Vagina (tissue), 2 donors: ENCODE data around the gene TTC3. TPM values are rescaled to one million over a fixed set of nuclear protein-coding genes. Genes with fewer than 3 reads are reported as not detected.

Source experiments
- DNase-seq, 2 donors: peaks; one replicate each; pipeline ENCODE4 v3.0.0-alpha.2; 2017; ENCODE audit errors: extremely low spot score in 2 of 2
- H3K27ac ChIP-seq: fragments of 200-600 bp; sonication (generic); one replicate; pipeline ENCODE4 v1.5.1; 2019
- H3K27me3 ChIP-seq: fragments of 200-600 bp; sonication (generic); one replicate; pipeline ENCODE4 v1.5.1; 2019
- H3K36me3 ChIP-seq, 2 donors: fragments of 200-600 bp; sonication (generic); one replicate each; pipeline ENCODE4 v1.5.1; 2017 to 2019
- H3K4me1 ChIP-seq: fragments of 200-600 bp; sonication (generic); one replicate; pipeline ENCODE4 v1.5.1; 2019
- H3K4me3 ChIP-seq, 2 donors: fragments of 200-600 bp; sonication (generic); 1 replicate in 1 of 2; 2 replicates in 1 of 2; pipeline ENCODE4 v1.5.1; 2016 to 2019
- H3K9me3 ChIP-seq: fragments of 200-600 bp; sonication (generic); one replicate; pipeline ENCODE4 v1.5.1; 2019
- POLR2A ChIP-seq, 2 donors: fragments of 450-650 bp; IDR thresholded peaks; one replicate each; pipeline ENCODE4 v1.6.1; 2017; ENCODE audit warnings: antibody characterized with exemption in 2 of 2, mild to moderate bottlenecking in 2 of 2, moderate library complexity in 2 of 2
- POLR2AphosphoS5 ChIP-seq, 2 donors: sonication (generic); formaldehyde crosslinking; IDR thresholded peaks; one replicate each; pipeline ENCODE4 v1.9.0; 2017; ENCODE audit warnings: antibody characterized with exemption in 2 of 2, mild to moderate bottlenecking in 2 of 2, low read depth in 1 of 2; ENCODE audit not compliant: insufficient read depth in 1 of 2
- intact Hi-C: fragments of 100-400 bp; cut with DNase I; formaldehyde crosslinking; loops from one replicate; pipeline ENCODE4 v1.15.1; 2023
- total RNA-seq: library from RNA; depleted of rRNA; stranded (reverse); fragments of >200 nt; gene quantifications from one replicate; pipeline ENCODE4 v1.2.3, GENCODE V29; 2016
- TF ChIP-seq, protein P1 (sequence below), 3 experiments: fragments of 450-650 bp in 2 of 3; fragments of 200-600 bp in 1 of 3; sonication (generic) in 1 of 3; IDR thresholded peaks; one replicate each; pipeline ENCODE4 v1.5.1; 2017 to 2019; ENCODE audit warnings: antibody characterized with exemption in 3 of 3, mild to moderate bottlenecking in 2 of 3, moderate library complexity in 2 of 3

The TTC3 gene
- total RNA-seq, 1 donor from 2014 or later = 98.0 TPM

DNA sequence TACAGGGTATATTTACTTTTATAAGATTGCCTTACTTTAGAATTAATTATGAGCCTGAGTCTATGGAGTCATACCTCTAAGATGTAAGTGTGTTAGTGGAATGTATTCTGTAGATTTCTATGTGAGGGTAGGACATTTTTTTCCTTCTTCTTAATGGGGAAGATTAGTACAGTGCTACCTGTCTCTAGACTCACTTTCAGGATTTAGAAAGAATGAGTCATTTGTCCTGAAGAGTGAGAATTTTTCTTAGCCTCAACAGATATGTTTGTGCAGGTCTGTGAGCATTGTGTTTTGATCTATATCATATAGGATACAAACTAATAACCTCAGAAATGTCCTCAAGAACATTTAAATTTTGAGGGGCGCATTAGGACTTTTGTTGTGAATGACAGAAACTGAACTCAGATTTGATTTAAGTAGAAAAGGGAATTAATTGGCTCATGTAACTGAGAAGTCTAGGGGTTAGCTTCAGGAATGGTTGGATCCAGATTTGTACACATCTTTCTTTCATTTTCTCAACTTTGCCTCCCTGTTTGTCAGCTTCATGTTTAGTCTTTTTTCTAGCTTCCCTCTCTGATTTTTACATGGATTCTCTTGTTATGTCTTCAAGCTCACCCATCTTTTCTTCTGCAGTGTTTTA, 45.3 kb downstream of the TTC3 start:
- Histone ChIP-seq H3K27me3 (no peaks in the 10 kb centered on the region), H3K4me3 (no peak overlapping the region), H3K4me1 (no peaks in the 10 kb centered on the region), H3K36me3 (no peaks in the 10 kb centered on the region), H3K27ac (no peak overlapping the region), H3K9me3 (no peaks in the 10 kb centered on the region)
- TF ChIP-seq POLR2AphosphoS5 (IDR thresholded peaks at IDR 0.05; ENCODE audit: insufficient read depth in 1 of 2, low read depth in 1 of 2) (no peak), POLR2A (IDR thresholded peaks at IDR 0.05) (no peak)
- TF ChIP-seq, protein P1, sequence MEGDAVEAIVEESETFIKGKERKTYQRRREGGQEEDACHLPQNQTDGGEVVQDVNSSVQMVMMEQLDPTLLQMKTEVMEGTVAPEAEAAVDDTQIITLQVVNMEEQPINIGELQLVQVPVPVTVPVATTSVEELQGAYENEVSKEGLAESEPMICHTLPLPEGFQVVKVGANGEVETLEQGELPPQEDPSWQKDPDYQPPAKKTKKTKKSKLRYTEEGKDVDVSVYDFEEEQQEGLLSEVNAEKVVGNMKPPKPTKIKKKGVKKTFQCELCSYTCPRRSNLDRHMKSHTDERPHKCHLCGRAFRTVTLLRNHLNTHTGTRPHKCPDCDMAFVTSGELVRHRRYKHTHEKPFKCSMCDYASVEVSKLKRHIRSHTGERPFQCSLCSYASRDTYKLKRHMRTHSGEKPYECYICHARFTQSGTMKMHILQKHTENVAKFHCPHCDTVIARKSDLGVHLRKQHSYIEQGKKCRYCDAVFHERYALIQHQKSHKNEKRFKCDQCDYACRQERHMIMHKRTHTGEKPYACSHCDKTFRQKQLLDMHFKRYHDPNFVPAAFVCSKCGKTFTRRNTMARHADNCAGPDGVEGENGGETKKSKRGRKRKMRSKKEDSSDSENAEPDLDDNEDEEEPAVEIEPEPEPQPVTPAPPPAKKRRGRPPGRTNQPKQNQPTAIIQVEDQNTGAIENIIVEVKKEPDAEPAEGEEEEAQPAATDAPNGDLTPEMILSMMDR (IDR thresholded peaks at IDR 0.05) = no peak
- intact Hi-C loops = no loop called here
- DNase-seq = no peak

DNA sequence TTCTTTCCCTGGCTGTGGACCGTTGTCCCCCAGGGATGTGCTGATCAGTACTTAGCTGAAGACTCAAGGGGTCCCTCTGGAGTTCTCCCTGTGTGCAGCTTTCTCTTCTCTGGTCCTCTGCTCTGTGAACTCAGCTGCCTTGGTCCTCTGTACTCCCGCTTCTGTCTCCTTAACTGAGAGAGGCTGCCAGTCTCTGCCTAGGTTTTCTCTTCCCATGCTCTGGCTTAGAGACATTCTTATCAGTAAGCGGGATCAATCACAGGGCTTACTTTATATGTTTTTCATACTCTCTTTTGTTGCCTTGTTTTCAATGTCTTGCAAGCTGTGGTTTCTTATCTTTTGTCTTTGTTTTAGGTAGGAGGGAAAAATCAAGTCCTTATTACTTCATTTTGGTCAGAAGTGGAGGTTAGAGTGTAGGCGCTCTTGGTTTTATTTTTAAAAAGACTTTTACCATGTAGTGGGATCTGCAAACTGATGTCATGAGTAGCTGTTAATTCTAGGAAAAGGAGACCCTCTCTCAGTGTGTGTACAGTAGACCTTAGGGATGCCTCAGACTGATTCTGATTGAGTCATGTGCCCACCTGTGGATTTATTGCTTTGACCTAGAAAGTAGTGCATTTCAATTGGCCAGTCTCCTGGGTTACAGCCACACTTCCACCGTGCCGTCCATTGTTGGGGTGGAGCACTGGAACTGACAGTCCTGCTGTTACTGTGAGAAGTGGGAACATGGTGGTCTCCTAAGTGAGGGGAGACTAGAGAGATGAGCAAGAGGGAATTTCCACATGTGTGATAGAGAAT, 46.6 kb downstream of the TTC3 start:
- Histone ChIP-seq H3K4me1 (no peaks in the 10 kb centered on the region), H3K4me3 (no peak overlapping the region), H3K36me3 (no peaks in the 10 kb centered on the region), H3K27me3 (no peaks in the 10 kb centered on the region), H3K27ac (no peak overlapping the region), H3K9me3 (no peaks in the 10 kb centered on the region)
- TF ChIP-seq POLR2A (IDR thresholded peaks at IDR 0.05) (no peak), POLR2AphosphoS5 (IDR thresholded peaks at IDR 0.05; ENCODE audit: insufficient read depth in 1 of 2, low read depth in 1 of 2) (no peak)
- TF ChIP-seq, protein P1 (IDR thresholded peaks at IDR 0.05) = no peak
- DNase-seq = no peak
- intact Hi-C loops = no loop called here

DNA sequence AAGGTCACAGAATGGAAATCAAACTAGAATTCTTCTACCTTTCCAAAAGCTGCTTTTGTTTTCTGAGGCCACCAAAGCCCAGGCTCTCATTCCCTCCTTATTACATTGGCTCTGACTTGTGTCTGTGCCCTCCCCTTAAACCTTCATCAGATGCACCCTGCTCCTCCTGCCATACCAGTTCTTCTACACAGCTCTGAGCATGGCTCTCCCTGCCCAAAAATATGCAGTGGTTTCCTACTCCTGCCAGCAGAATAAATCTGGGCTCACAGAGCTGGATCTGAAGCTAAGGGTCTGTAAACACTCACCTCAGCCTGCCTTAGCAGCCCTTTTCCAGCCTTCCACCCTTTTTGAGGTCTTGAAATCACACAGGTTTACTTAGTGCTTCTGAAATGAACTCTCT, 55.0 kb downstream of the TTC3 start:
- Histone ChIP-seq H3K9me3 (no peaks in the 10 kb centered on the region), H3K4me3 (no peak overlapping the region), H3K36me3 (peaks cover 0 to 35% of the 10 kb centered on the region in 2 donors), H3K27ac (no peak overlapping the region), H3K4me1 (no peaks in the 10 kb centered on the region), H3K27me3 (no peaks in the 10 kb centered on the region)
- DNase-seq = no peak
- no peak for TF ChIP-seq POLR2A (IDR thresholded peaks at IDR 0.05)
- TF ChIP-seq, protein P1 (IDR thresholded peaks at IDR 0.05) = no peak
- TF ChIP-seq POLR2AphosphoS5 (IDR thresholded peaks at IDR 0.05; ENCODE audit: insufficient read depth in 1 of 2, low read depth in 1 of 2) = no peak
- intact Hi-C loops = no loop called here

DNA sequence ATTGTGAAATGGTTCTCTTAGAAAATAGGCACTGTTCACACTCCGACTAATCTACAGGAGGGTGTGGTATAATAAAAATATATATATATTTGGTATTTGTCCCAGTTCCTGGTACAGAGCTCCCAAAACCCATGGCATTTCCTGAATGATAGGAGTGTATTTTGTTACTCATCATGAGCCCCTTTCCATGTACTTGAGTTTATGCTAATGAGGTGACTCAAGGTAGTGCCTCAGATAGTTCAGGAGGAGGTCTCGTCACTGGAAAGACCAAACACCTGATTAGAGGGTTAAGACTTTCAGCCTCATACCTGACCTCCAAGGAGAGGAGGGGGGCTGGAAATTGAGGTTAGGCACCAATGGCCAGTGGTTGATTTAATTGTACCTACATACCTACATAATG, 57.9 kb downstream of the TTC3 start:
- peaks cover 0 to 57% of the 10 kb centered on the region in 2 donors for H3K36me3 ChIP-seq
- TF ChIP-seq POLR2AphosphoS5 (IDR thresholded peaks at IDR 0.05; ENCODE audit: insufficient read depth in 1 of 2, low read depth in 1 of 2) (no peak), POLR2A (IDR thresholded peaks at IDR 0.05) (no peak)
- TF ChIP-seq, protein P1 (IDR thresholded peaks at IDR 0.05) = no peak
- no peak overlapping the region for H3K27ac ChIP-seq
- no peaks in the 10 kb centered on the region for H3K4me1 ChIP-seq
- H3K4me3 ChIP-seq = no peak overlapping the region
- no peak for DNase-seq
- H3K27me3 ChIP-seq = no peaks in the 10 kb centered on the region
- no peaks in the 10 kb centered on the region for H3K9me3 ChIP-seq
- intact Hi-C loops = no loop called here

DNA sequence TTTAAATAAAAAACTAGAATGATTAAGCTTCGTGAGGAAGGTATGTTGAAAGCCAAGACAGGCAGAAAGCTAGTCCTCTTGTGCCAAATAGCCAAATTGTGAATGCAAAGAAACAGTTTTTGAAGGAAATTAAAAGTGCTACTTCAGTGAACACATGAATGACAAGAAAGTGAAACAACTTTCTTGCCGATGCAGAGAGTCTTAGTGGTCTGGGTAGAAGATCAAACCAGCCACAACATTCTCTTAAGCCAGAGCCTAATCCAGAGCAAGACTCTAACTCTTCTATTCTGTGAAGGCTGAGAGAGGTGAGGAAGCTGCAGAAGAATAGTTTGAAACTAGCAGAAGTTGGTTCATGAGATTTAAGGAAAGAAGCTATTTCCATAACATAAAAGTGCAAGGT, 63.2 kb downstream of the TTC3 start:
- intact Hi-C loops = no loop called here
- DNase-seq = no peak
- Histone ChIP-seq H3K4me3 (no peak overlapping the region), H3K4me1 (no peaks in the 10 kb centered on the region), H3K36me3 (peaks cover 0 to 53% of the 10 kb centered on the region in 2 donors), H3K27me3 (no peaks in the 10 kb centered on the region), H3K27ac (no peak overlapping the region), H3K9me3 (no peaks in the 10 kb centered on the region)
- TF ChIP-seq POLR2AphosphoS5 (IDR thresholded peaks at IDR 0.05; ENCODE audit: insufficient read depth in 1 of 2, low read depth in 1 of 2) = no peak
- TF ChIP-seq, protein P1 (IDR thresholded peaks at IDR 0.05) = no peak
- no peak for TF ChIP-seq POLR2A (IDR thresholded peaks at IDR 0.05)
